ENCODE measurements around the gene ZNF436.

DNA sequence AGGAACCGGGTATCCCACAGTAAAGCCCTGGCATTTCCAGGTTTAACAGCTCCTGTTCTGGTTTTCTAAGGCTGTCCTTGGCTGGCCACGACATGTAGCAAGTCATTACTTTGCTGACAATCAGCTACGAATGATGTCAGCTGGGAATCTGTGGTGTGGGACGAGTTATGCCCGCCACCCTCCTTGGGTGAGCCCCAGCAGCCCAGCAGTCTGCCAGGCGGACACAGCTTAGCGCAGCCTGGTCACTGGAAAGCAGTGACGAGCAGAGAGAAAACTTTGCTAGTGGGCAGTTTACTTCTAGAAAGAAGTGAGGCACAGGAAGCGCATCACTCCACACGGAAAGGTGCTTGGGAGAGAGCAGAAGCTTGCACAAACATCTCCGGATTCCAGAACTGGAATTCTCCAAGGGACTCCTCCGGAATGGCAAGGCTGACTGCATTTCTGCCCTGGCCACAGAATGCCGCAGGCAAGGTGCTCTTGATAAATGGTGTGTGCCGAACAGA, 15.5 kb upstream of the ZNF436 start:
- TF ChIP-seq CTCF (IDR thresholded peaks at IDR 0.05) (no peak), RXRA (IDR thresholded peaks at IDR 0.05; ENCODE audit: borderline replicate concordance, low read depth) (no peak), MXI1 (IDR thresholded peaks at IDR 0.05; ENCODE audit: low read depth, low read length) (no peak)

Data from SK-N-SH (cell line).